Smooth muscle cell (in vitro differentiated cells): ENCODE measurements around the gene FAF2. TPM values are rescaled to one million over a fixed set of nuclear protein-coding genes. Genes with fewer than 3 reads are reported as not detected.

Source experiments
- DNase-seq: peaks from one replicate; lab custom pipeline; 2025; ENCODE audit not compliant: unreplicated experiment; lab: John Stamatoyannopoulos, UW
- H2AFZ ChIP-seq: fragments of 200-600 bp; sonication (generic); 2 replicates; pipeline ENCODE4 v1.6.0; 2016; ENCODE audit warnings: antibody characterized with exemption, low read depth, mild to moderate bottlenecking
- H3F3A ChIP-seq: fragments of 200-600 bp; sonication (generic); 2 replicates; pipeline ENCODE4 v1.6.0; 2017; ENCODE audit warnings: antibody characterized with exemption, low read depth
- H3K27ac ChIP-seq: fragments of 200-600 bp; sonication (generic); 2 replicates; pipeline ENCODE4 v1.5.1; 2016; ENCODE audit warnings: low read depth, mild to moderate bottlenecking
- H3K27me3 ChIP-seq: fragments of 200-600 bp; sonication (generic); 2 replicates; pipeline ENCODE4 v1.6.1; 2016; ENCODE audit warnings: low read depth, mild to moderate bottlenecking
- H3K36me3 ChIP-seq: fragments of 200-600 bp; sonication (generic); 2 replicates; pipeline ENCODE4 v1.5.1; 2016; ENCODE audit warnings: low read depth
- H3K4me1 ChIP-seq: fragments of 200-600 bp; sonication (generic); 2 replicates; pipeline ENCODE4 v1.5.1; 2016; ENCODE audit warnings: low read depth
- H3K4me2 ChIP-seq: fragments of 200-600 bp; sonication (generic); 2 replicates; pipeline ENCODE4 v1.6.0; 2016; ENCODE audit warnings: mild to moderate bottlenecking
- H3K4me3 ChIP-seq: fragments of 200-600 bp; sonication (generic); 2 replicates; pipeline ENCODE4 v1.5.1; 2016; ENCODE audit warnings: mild to moderate bottlenecking
- H3K79me2 ChIP-seq: fragments of 200-600 bp; sonication (generic); 2 replicates; pipeline ENCODE4 v1.6.0; 2016; ENCODE audit warnings: low read depth, mild to moderate bottlenecking
- H3K9ac ChIP-seq: fragments of 200-600 bp; sonication (generic); 2 replicates; pipeline ENCODE4 v1.6.0; 2016; ENCODE audit warnings: low read depth
- H3K9me3 ChIP-seq: fragments of 200-600 bp; sonication (generic); replicated peaks from 2 replicates; pipeline ENCODE4 v1.5.1; 2016; ENCODE audit warnings: low read depth
- H4K20me1 ChIP-seq: fragments of 200-600 bp; sonication (generic); 2 replicates; pipeline ENCODE4 v1.6.0; 2016; ENCODE audit warnings: low read depth
- CTCF ChIP-seq: fragments of 200-600 bp; sonication (generic); IDR thresholded peaks from 2 replicates; pipeline ENCODE4 v1.5.1; 2017; ENCODE audit warnings: borderline replicate concordance, mild to moderate bottlenecking, antibody characterized with exemption; ENCODE audit not compliant: insufficient read depth, poor library complexity, severe bottlenecking
- WGBS: methylation state at CpG from one replicate; pipeline ENCODE4 v1.1.7; 2016; ENCODE audit warnings: low lambda C conversion rate; 5-methylcytosine and 5-hydroxymethylcytosine counted together
- polyA plus RNA-seq: library from polyadenylated mRNA; unstranded; fragments of >200 nt; fragmentation: Nextera tagmentation; extraction: Ambion mirVana; gene quantifications from 2 replicates; pipeline ENCODE4 v1.2.1, GENCODE V29; 2016
- total RNA-seq: library from RNA; depleted of rRNA; stranded (reverse); fragments of >200 nt; gene quantifications from 2 replicates; pipeline ENCODE4 v1.2.3, GENCODE V29; 2014

FAF2 gene
- total and polyA plus RNA-seq, 2 experiments from 2014 or later, result 38.2 to 51.3 TPM

- Histone ChIP-seq H3K9ac (no peak overlapping the region), H3K79me2 (no peaks in the 10 kb centered on the region)
- WGBS, result 82% methylated on average over 7 of the region's 7 CpGs
These were observed 73.1 kb downstream of the FAF2 start for GRCh38 chr5:176521286-176521685.

GRCh38 chr5:176521699-176522263 is 73.6 kb downstream of the FAF2 start:
- TF ChIP-seq CTCF, result no peak
- 69% methylated on average over 10 of the region's 10 CpGs for WGBS

More at GRCh38 chr5:176521286-176521685, 73.1 kb downstream of the FAF2 start:
- H3K36me3 ChIP-seq, result no peaks in the 10 kb centered on the region
- H3K27ac ChIP-seq, result no peak overlapping the region
- H2AFZ ChIP-seq, result no peak overlapping the region
- no peak for TF ChIP-seq CTCF
- no peaks in the 10 kb centered on the region for H3K9me3 ChIP-seq
- H3F3A ChIP-seq, result no peaks in the 10 kb centered on the region
- H3K4me2 ChIP-seq, result no peak overlapping the region
- H4K20me1 ChIP-seq, result no peaks in the 10 kb centered on the region
- H3K4me3 ChIP-seq, result no peak overlapping the region
- no peaks in the 10 kb centered on the region for H3K4me1 ChIP-seq
- H3K27me3 ChIP-seq, result no peaks in the 10 kb centered on the region
- DNase-seq, result no peak

GRCh38 chr5:176524138-176524537 is 76.0 kb downstream of the FAF2 start:
- Histone ChIP-seq H4K20me1 (no peaks in the 10 kb centered on the region), H3K27me3 (no peaks in the 10 kb centered on the region), H3K9me3 (no peaks in the 10 kb centered on the region), H3K4me1 (no peaks in the 10 kb centered on the region), H3K9ac (no peak overlapping the region), H2AFZ (no peak overlapping the region), H3K36me3 (no peaks in the 10 kb centered on the region), H3K27ac (no peak overlapping the region), H3K4me3 (no peak overlapping the region), H3K4me2 (no peak overlapping the region), H3F3A (no peaks in the 10 kb centered on the region), H3K79me2 (no peaks in the 10 kb centered on the region)
- TF ChIP-seq CTCF, result no peak
- 95% methylated on average over 6 of the region's 6 CpGs for WGBS
- no peak for DNase-seq

More at GRCh38 chr5:176521699-176522263, 73.6 kb downstream of the FAF2 start:
- Histone ChIP-seq H3K4me1 (no peaks in the 10 kb centered on the region), H3K27ac (no peak overlapping the region), H3F3A (no peaks in the 10 kb centered on the region), H4K20me1 (no peaks in the 10 kb centered on the region), H3K79me2 (no peaks in the 10 kb centered on the region), H3K4me2 (no peak overlapping the region), H3K4me3 (no peak overlapping the region), H3K9me3 (no peaks in the 10 kb centered on the region), H2AFZ (no peak overlapping the region), H3K27me3 (no peaks in the 10 kb centered on the region), H3K36me3 (no peaks in the 10 kb centered on the region), H3K9ac (no peak overlapping the region)
- no peak for DNase-seq

GRCh38 chr5:176524987-176525386 is 76.8 kb downstream of the FAF2 start:
- Histone ChIP-seq H4K20me1 (no peaks in the 10 kb centered on the region), H2AFZ (no peak overlapping the region), H3K27me3 (no peaks in the 10 kb centered on the region), H3F3A (no peaks in the 10 kb centered on the region), H3K36me3 (no peaks in the 10 kb centered on the region), H3K4me2 (no peak overlapping the region), H3K4me3 (no peak overlapping the region), H3K79me2 (no peaks in the 10 kb centered on the region), H3K4me1 (no peaks in the 10 kb centered on the region), H3K27ac (no peak overlapping the region), H3K9ac (no peak overlapping the region), H3K9me3 (no peaks in the 10 kb centered on the region)
- DNase-seq, result no peak
- TF ChIP-seq CTCF, result no peak
- WGBS, result 92% methylated on average over 15 of the region's 15 CpGs
